Uterus (tissue), 2 donors: ENCODE results near the gene CCDC47.

Experiments
- CTCF ChIP-seq, 4 experiments: fragments of 200-600 bp in 2 of 4; fragments of 450-650 bp in 2 of 4; sonication (generic) in 2 of 4; IDR thresholded peaks; one replicate each; pipeline ENCODE4 v1.5.1; 2016 to 2019; ENCODE audit warnings: antibody characterized with exemption in 4 of 4, mild to moderate bottlenecking in 2 of 4, moderate library complexity in 1 of 4
- POLR2A ChIP-seq, 2 donors: fragments of 450-650 bp; IDR thresholded peaks; one replicate each; pipeline ENCODE4 v1.6.1; 2016; ENCODE audit warnings: antibody characterized with exemption in 2 of 2, mild to moderate bottlenecking in 1 of 2, moderate library complexity in 1 of 2

- TF ChIP-seq CTCF (IDR thresholded peaks at IDR 0.05) (no peak), POLR2A (IDR thresholded peaks at IDR 0.05) (no peak)
These were observed 21.6 kb downstream of the CCDC47 start for GRCh38 chr17:63751806-63752205.
